Measurements from ENCODE around the gene MTHFD2L.
"Not testable (repeated sequence)": the region's sequence is repeated elsewhere in the genome, so short reads cannot be mapped to it uniquely, and the experiment has no call there.

Gene MTHFD2L

DNA sequence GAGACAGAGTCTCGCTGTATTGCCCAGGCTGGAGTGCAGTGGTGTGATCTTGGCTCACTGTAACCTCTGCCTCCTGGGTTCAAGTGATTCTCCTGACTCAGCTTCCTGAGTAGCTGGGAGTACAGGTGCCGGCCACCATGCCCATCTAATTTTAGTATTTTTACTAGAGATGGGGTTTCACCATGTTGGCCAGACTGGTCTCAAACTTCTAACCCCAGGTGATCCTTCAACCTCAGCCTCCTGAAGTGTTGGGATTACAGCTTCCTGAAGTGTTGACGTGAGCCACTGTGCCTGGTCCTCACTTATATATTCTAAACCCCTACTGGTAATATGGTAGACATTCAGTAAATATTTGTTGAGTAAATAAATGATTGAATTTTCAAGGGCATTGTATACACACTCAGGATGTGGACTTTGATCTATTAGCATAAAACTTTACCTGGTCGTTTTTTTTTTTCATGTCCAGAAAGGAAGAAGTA, 33.0 kb downstream of the MTHFD2L start:
- no peak for DNase-seq

DNA sequence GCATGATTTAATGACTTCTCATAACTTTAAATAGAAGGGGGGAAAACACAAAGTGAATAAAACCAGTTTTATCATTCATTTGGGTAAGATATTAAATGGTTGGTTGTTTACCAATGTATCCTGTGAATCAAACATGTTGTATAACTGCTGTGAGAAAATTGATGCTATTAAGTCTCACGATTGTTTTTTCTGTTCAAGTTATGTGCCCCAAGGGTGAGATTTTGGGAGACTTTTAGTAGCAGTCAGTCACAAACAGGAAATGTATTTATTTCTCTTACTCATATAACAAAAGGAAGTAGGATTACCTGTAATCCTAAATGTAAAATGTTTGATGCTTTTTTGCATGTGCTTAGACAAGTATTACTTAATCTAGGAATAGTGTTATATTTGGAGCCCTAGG, 39.2 kb downstream of the MTHFD2L start:
- no peak for DNase-seq

DNA sequence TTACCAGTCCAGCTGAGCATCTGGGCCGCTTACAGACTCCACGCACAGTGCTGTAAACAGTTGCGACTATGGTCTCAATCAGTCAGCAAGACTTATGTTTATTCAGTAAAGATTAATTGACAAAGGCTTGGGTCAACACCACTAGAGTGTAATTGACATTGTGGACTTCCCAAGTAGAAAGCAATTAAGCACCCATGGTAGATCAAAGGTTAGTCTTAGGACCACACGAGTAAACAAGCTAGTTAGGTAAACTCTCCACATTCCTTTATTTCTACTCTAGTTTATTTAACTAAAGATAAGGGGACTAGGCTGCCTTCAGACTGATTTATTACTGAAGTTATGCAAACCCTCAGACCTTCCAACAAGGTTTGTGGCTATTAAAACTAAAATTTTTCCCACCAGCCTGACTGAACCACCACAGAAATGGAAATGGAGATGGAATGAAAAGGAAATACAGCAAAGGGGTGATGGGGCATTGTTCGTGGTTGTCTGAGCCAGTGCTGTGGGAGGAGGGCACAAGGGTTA, 44.2 kb downstream of the MTHFD2L start:
- DNase-seq = no peak

DNA sequence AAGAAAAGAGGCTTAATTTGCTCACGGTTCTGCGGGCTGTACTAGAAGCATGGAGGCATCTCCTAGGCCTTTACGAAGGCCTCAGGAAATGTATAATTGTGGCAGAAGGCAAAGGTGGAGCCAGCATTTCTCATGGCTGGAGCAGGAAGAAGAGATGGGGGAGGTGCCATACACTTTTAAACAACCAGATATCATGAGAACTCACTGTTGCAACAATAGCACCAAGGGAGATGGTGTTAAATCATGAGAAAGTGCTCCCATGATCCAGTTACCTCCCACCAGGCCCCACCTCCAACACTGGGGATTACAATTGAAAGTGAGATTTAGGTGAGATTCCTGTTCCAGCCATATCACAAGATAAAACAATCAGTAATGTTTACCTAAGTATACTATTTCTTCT, 45.5 kb downstream of the MTHFD2L start:
- DNase-seq = no peak

DNA sequence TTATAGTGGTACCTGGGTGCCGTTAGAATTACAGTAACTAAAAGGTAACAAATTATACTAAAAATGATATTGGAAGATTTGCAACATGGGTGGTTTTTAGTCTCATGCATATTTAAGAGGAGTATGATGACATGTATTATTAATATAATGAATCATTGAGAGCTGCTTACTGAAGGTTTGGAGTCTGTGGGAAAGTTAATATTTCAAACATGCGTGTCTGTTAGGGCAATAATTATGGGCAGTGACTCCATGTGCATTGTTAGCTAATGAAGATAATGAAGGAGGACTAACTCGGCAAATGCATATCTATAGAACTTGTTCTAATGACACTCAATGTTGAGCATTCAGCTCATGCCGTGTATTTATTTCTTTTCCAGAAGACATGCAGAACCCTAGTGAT, 47.1 kb downstream of the MTHFD2L start:
- no peak for DNase-seq

DNA sequence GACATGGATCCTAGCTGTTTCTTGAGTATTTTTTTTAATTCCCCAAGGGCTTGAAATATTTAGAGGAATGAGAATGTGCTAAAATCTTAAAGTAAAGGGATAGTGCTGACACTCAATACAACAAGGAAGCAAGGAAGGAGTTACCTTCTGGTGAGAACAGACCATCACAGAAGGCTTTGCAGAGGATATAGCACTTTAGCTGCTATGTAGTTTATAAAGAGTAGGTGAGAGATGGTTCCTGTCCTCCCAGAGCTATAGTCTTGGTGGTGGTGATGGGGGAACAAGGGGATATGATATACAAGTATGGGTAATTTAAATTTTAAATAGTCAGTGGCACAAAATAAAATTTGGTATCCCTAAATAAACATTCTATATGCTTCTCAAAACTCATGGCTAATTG, 47.6 kb downstream of the MTHFD2L start:
- no peak for DNase-seq

DNA sequence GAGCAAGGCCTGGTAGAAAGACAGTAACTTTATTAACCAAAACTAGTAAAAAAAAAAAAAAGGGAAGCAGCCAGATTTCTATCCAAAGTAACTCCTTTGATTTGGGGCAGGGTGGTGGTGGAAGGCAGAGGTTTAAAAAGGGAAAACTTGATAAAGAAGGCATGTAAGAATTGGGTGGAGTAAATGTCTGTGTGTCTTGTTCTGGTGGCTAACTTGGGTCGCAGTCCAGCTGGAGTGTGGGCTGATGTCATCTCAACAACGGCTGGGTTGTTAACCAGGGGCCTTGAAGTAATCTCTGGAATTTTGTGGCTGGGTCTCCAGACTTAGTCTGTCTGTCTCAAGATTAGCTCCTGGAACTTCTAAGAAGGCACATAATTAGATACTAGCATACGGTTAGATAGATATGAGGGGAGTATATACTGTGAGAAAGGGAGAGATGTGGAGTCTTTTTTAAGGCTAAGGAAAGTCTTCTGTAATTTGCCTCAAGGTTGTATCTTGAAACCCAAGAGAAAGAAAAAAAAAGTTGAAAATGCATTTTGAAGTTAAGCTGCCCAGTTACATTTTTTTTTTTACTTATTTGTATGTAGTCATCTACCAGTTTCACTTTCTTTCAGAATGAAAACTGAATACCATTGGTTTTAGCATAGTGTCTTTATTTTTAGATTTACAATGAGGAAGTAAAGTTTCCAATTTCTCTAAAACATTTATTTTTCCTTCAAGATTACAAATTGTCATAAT, 48.3 kb downstream of the MTHFD2L start:
- DNase-seq = no peak

DNA sequence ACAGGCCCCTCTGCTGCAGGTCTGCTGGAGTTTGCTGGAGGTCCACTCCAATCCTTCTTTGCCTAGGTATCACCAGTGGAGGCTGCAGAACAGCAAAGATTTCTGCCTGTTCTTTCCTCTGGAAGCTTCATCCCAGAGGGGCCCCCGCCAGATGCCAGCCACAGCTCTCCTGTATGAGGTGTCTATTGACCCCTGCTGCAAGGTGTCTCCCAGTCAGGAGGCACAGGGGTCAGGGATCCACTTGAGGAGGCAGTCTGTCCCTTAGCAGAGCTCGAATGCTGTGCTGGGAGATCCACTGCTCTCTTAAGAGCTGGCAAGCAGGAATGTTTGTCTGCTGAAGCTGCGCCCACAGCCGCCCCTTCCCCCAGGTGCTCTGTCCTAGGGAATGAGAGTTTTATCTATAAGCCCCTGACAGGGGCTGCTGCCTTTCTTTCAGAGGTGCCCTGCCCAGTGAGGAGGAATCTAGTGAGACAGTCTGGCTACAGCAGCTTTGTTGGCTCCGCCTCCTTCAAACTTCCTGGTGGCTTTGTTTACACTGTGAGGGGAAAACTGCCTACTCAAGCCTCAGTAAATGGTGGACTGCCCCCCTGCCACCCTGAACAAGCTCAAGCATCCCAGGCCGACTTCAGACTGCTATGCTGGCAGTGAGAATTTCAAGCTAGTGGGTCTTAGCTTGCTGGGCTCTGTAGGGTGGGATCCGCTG, 56.7 kb downstream of the MTHFD2L start:
- not testable (repeated sequence) for DNase-seq

DNA sequence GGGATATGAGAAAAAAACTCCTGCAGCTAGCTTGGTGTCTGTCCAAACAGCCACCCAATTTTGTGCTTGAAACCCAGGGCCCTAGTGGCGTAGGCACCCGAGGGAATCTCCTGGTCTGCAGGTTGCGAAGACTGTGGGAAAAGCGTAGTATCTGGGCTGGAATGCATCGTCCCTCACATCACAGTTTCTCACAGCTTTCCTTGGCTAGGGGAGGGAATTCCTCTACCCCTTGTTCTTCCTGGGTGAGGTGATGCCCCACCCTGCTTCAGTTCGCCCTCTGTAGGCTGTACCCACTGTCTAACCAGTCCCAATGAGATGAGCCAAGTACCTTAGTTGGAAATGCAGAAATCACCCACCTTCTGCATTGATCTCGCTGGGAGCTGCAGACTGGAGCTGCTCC, 57.3 kb downstream of the MTHFD2L start:
- DNase-seq = not testable (repeated sequence)

DNA sequence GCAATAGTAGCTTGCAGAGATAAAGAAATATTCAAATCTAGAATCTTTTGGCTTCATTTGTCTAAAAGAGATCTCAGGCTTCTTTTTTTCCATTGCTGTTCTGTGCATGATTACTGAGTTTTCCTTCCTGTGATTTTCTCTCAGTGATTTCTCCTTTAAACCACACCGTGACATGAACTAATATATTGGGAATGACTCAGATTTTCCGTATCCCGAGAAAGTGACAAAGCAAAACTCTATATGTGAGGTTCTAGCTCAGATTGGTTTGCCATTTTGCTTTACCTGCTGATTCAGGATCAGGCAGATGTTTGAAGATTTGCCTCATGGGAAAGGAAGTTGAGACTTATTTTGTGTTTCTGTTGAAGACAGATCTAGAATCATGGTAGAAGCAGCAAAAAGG, 59.4 kb downstream of the MTHFD2L start:
- DNase-seq = no peak

DNA sequence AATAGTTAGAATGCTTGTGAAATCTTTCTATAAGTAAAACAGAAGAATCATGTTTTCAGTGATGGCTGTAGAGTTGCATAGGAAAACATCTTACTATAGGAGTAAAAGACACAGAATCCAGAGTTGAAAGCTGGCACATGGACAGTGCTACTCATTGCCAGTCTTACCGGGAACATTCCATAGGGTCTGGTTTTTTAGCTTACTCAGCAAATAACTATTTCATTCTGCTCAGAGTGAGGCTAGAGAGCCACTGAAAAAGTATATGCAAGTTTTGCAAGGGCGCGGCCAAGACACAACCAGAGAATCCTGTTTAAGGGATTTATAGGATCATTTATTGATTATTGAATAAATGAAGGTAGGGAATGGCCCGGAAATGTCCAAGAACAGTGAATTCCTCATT, 60.3 kb downstream of the MTHFD2L start:
- DNase-seq = no peak

DNA sequence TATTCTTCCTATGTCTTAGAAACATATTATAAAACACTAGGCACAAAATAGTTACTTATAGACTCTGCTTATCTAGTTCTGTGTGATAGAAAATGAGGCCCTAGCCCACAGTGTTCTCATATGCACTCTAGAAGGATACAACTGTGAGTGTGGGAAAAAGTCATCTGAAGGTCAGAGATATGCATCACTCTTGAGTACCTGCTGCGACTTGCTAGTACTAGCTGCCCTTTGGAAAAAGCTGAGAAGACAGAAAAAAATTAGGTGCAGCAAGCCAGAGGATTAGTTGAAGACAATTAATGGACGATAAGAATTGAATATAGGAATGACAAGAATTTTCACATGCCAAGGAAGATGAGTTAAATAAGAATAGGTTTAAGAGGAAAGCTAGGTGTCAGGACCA, 61.3 kb downstream of the MTHFD2L start:
- DNase-seq = no peak

DNA sequence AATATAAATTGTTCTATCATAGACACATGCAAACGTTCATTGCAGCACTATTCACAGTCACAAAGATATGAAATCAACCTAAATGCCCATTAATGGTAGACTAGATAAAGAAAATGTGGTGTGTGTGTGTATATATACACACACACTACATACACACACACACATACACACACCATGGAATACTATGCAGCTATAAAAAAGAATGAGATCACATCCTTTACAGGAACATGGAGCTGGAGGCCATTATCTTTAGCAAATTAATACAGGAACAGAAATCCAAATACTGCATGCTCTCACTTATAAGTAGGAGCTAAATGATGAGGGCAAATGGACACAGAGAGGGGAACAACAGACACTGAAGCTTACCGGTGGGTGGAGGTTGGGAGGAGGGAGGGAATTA, 65.2 kb downstream of the MTHFD2L start:
- no peak for DNase-seq

DNA sequence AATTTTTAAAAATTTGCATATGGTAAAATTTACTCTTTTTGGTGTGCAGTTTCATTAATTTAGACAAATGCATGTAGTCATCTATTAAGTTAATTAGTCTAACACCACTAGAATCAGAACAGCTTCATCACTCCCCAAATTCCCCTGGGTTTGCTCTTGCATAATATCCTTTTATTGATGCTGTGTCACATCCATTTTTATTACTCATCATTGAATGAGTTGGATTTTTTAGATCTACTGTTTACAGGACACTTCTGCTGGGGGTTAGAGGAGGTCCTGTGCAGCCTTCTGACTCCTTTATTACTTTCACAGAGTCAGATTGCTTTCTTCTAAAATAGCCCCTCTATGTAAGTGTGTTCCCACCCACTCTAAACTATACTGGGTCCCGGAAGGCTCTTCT, 65.9 kb downstream of the MTHFD2L start:
- no peak for DNase-seq

DNA sequence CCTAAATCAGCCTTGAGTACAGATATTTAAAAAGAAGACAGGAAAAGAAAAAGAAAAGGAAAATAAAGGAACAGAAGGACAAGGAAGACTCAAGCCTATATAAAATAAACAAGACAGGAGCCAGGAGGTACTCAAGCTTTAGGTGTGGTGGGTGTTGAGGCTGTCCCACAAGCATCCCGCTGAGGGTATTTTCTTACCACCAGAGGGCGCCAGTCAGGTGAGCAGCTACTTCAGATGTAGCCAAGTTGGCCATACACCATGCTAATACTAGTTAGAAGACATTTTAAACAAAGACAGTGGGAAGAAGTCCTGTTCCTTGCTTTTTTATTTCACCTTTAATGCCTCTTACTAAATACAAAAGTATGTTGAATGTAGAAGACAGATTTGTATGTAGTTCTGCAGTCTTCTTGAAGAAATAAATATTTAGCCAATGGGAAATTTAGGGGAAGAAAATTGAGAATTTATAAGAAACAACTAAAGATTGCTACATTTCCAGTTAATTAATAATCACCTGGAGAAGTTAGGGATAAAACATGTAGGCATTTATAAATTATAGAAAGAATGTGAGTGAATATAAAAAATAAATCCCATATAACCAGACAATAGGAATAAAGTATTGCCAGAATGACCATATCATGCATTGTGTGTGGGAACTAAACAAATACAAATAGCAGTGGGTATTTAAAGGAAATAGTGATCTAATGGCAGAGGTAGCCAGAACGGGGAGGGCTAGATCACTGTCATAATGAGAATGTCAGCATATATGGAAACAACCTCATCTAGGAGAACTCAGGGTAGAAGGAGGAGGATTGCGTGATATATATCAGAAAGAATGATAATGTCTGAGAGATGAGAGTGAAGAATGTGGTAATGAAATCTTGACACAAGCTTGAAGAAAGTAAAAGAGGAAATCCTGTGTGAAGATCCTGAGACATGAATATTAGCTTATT, 71.0 kb downstream of the MTHFD2L start:
- peak; percentile 61 to 66 for DNase-seq

DNA sequence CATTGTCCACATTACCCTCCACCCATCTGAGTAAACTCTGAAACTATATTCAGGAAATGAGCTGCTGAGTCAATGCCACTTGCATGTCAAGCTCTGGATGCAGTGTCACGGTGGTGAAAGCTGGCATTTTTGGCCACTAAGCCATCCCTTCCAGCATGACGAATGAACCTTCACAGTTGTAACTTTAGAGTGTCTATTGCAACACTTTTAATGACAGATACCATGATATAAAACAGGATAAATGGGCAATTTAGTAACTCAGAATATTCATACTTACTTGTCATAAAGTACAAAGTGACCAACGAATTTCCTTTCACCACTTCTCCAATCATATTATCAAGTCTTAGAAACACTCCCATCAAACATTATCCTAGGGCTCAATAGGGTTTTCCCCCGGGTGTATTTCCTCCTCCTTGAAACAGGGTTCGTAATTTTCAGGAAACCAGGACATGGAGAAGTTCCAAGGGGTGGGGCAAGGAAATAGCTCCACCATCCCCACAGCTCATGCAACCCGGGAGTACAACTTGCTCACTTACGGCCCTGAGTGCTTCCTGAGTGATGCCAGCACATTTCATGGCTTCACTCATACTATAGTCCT, 73.1 kb downstream of the MTHFD2L start:
- no peak for DNase-seq

DNA sequence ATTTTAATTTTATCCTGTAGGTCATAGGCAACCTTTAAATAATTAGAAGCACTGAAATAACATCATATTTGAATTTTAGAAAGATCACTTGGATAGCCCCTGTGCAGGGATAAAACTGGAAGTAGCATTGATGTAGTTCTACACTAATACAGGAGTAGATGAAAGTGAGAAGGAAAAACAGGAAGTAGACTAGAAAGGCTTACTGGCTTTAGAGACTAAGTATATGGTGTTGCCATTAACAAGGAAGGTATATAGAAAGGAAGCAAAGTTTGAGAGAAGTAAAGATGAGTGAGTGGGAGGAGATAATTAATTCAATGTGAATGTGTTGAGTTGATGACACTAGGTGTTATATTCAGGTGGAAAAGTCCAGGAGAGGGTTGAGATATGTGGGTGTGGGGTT, 77.2 kb downstream of the MTHFD2L start:
- DNase-seq = no peak

DNA sequence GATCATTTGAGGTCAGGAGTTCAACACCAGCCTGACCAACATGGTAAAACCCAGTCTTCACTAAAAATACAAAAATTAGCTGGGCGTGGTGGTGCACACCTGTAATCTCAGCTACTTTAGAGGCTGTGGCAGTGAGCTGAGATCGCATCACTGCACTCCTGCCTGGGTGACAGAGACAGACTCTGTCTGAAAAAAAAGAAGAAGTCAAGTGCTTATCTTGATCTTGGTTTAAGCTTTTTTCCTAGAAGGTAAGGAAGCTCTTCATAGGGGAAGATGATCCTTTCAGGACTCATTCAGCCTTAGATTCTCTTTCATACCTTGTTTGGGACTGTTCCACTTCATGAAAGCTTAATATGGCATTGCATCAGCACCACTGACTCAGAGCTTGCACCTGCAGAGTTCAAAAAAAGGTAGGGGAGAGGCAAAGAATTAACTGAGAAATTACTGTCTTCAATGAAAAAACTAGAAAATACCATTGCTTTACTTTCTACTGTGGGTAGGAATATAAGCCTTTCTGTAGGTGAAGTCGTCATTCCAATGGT, 79.6 kb downstream of the MTHFD2L start:
- DNase-seq = no peak

DNA sequence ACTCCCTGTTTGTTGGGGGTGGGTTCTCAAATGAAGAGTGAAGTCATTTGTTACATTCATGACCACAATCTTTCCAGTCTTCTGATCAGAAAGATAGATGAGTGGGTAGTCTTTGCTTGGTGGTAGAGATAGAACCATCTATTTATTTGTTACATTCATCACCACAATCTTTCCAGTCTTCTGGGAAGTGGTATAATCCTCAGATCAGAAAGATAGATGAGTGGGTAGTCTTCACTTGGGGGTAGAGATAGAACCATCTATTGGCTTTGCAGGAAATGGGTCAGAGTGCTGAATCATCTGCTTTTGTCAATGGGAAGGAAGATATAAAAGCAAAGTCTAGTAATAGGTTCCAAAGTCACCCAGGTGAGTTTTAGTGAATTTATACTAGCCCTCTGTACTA, 86.1 kb downstream of the MTHFD2L start:
- DNase-seq = no peak

DNA sequence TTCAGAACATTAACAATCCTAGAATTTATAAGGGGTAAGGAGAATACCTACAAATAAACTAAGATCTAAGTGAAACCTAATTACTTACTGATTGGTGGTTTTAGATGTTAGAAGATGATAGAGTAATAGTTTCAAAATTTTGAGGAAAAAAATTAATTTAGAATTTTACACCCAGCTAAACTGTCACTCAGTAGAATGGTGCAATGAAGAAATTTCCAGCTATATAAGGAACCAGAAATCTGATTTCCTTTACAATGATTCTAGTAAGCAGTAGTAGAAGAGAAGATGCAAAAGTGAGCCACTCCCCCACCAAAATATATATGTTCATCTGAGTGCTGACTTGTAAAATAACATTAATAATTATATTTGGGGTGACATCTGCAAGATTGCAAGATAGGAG, 95.0 kb downstream of the MTHFD2L start:
- no peak for DNase-seq

DNA sequence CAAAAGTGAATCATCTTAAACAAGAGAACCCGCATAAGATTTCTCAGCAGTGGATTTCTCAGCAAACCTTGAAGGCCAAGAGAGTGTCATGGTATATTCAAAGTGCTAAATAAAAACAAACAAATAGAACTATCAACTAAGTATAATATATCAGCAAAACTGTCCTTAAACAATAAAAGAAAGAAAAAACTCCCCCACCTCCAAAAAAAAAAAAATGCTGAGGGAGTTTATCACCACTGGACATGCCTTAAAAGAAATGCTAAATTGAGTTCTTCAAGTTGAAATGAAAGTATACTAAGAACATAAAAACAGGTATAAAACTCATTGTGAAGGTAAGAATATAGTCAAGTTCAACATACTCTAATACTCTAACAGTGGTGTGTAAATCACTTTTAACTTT, 96.5 kb downstream of the MTHFD2L start:
- no peak for DNase-seq

DNA sequence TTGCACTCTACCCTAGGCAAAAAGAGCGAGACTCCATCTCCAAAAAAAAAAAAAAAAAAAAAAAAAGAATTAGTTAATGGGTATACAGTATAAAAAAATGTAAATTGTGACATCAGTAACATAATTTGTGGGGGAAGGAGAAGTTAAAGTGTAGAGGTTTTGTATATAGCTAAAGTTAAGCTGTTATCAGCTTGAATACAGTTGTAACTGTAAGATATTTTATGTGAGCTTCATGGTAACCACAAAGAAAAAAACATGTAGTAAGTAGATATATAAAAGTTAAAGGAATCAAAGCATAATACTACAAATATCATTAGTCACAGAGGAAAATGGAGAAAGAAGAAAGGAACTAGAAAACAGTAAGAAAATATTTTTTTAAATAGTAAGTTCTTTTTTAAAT, 97.2 kb downstream of the MTHFD2L start:
- no peak for DNase-seq

DNA sequence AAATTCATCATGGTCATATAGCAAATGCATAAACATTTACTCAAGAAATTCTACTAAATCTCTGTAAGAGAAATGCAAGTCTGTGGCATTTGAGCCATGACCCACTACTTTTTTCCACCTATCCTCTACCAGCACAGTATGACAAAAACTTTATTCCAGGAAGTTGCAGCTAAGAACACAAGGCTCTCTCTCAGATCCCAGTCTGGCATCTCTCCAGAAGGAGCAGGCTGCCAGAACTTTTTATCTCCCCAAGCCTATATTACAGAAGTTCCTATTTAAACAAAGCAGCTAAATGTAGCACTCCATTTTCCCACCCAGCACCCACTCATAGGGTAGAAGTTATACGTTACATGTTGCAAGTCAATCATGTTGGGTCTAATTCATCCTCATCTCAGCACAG, 101.0 kb downstream of the MTHFD2L start:
- DNase-seq = no peak

Measured in stimulated activated CD4-positive, alpha-beta T cell treated with anti-CD3 and anti-CD28 coated beads, Interleukin-4, amount 100 ng/mL, for 4 hours (primary cell).